Lower leg skin (tissue), 3 donors: ENCODE results near the gene ATF7.

ENCODE experiments used
- CTCF ChIP-seq, 3 donors: fragments of 450-650 bp; IDR thresholded peaks; one replicate each; pipeline ENCODE4 v1.5.1; 2016; ENCODE audit warnings: antibody characterized with exemption in 3 of 3, mild to moderate bottlenecking in 3 of 3, moderate library complexity in 2 of 3
- POLR2A ChIP-seq, 2 donors: fragments of 450-650 bp; IDR thresholded peaks; one replicate each; pipeline ENCODE4 v1.6.1; 2016 to 2017; ENCODE audit warnings: antibody characterized with exemption in 2 of 2, mild to moderate bottlenecking in 1 of 2, moderate library complexity in 1 of 2

- TF ChIP-seq CTCF (IDR thresholded peaks at IDR 0.05), result no peak
- no peak for TF ChIP-seq POLR2A (IDR thresholded peaks at IDR 0.05)
Observed at GRCh38 chr12:53602176-53602864, 23.9 kb downstream of the ATF7 start.
